Testis (tissue), 3 donors: ENCODE measurements around the gene TMEM80. TPM values are rescaled to one million over a fixed set of nuclear protein-coding genes. Genes with fewer than 3 reads are reported as not detected.
A peak's percentile ranks its signal among the peaks of the same experiment; 100 is the strongest.

ENCODE experiments used
- DNase-seq: peaks from one replicate; pipeline ENCODE4 v3.0.0-alpha.2; 2019
- H3K27ac ChIP-seq, 2 donors: fragments of 200-600 bp; sonication (generic); one replicate each; pipeline ENCODE4 v1.5.1; 2019
- H3K27me3 ChIP-seq: fragments of 200-600 bp; sonication (generic); one replicate; pipeline ENCODE4 v1.5.1; 2019
- H3K36me3 ChIP-seq: fragments of 200-600 bp; sonication (generic); one replicate; pipeline ENCODE4 v1.5.1; 2017; ENCODE audit warnings: low read depth; ENCODE audit errors: missing control alignments
- H3K4me1 ChIP-seq: fragments of 200-600 bp; sonication (generic); one replicate; pipeline ENCODE4 v1.5.1; 2019
- H3K4me3 ChIP-seq, 2 donors: fragments of 200-600 bp; sonication (generic); one replicate each; pipeline ENCODE4 v1.5.1; 2017 to 2019
- H3K9me3 ChIP-seq: fragments of 200-600 bp; sonication (generic); one replicate; pipeline ENCODE4 v1.5.1; 2017
- POLR2A ChIP-seq: fragments of 450-650 bp; IDR thresholded peaks from one replicate; pipeline ENCODE4 v1.6.1; 2017; ENCODE audit warnings: antibody characterized with exemption, mild to moderate bottlenecking, moderate library complexity
- WGBS, 2 donors: methylation state at CpG; one replicate each; pipeline ENCODE4 v1.1.5; 2018; 5-methylcytosine and 5-hydroxymethylcytosine counted together
- intact Hi-C: fragments of 100-400 bp; cut with DNase I; formaldehyde crosslinking; loops from one replicate; pipeline ENCODE4 v1.15.1; 2023; ENCODE audit warnings: low total_unique reads
- polyA plus RNA-seq: library from polyadenylated mRNA; stranded (reverse); fragments of 350-450 nt; fragmentation: Illumina TruSeq; extraction: RNeasy Lipid Tissue Mini Kit (QIAGEN cat#74804); gene quantifications from one replicate; pipeline ENCODE4 v1.2.3, GENCODE V29; 2014; ENCODE audit warnings: low read depth, low replicate concordance; ENCODE audit not compliant: insufficient read depth
- total RNA-seq, 2 donors: library from RNA; depleted of rRNA; stranded (reverse); fragments of >200 nt; gene quantifications; one replicate each; pipeline ENCODE4 v1.2.3, GENCODE V29; 2016
- TF ChIP-seq, protein P1 (sequence below), 3 experiments: fragments of 450-650 bp in 2 of 3; fragments of 200-600 bp in 1 of 3; sonication (generic) in 1 of 3; IDR thresholded peaks; one replicate each; pipeline ENCODE4 v1.5.1; 2016 to 2019; ENCODE audit warnings: antibody characterized with exemption in 3 of 3, mild to moderate bottlenecking in 2 of 3, moderate library complexity in 1 of 3

Gene TMEM80
- total and polyA plus RNA-seq, 3 donors from 2014 or later: 38.9 to 74.5 (median 72.8) TPM

GRCh38 chr11:696955-697491 lies 1.4 kb downstream of the TMEM80 start:
- Histone ChIP-seq H3K9me3 (no peaks in the 10 kb centered on the region), H3K4me1 (peaks cover 26% of the 10 kb centered on the region), H3K27ac (peak overlapping the region; percentile 99 to 100), H3K27me3 (no peaks in the 10 kb centered on the region), H3K36me3 (no peaks in the 10 kb centered on the region), H3K4me3 (no peak overlapping the region)
- WGBS, 2 donors: 55 to 57% methylated on average over 9 to 11 of the region's 11 CpGs
- DNase-seq: no peak
- TF ChIP-seq POLR2A: no peak
- TF ChIP-seq, protein P1, sequence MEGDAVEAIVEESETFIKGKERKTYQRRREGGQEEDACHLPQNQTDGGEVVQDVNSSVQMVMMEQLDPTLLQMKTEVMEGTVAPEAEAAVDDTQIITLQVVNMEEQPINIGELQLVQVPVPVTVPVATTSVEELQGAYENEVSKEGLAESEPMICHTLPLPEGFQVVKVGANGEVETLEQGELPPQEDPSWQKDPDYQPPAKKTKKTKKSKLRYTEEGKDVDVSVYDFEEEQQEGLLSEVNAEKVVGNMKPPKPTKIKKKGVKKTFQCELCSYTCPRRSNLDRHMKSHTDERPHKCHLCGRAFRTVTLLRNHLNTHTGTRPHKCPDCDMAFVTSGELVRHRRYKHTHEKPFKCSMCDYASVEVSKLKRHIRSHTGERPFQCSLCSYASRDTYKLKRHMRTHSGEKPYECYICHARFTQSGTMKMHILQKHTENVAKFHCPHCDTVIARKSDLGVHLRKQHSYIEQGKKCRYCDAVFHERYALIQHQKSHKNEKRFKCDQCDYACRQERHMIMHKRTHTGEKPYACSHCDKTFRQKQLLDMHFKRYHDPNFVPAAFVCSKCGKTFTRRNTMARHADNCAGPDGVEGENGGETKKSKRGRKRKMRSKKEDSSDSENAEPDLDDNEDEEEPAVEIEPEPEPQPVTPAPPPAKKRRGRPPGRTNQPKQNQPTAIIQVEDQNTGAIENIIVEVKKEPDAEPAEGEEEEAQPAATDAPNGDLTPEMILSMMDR (IDR thresholded peaks at IDR 0.05): no peak
- intact Hi-C loops: no loop called here

GRCh38 chr11:697811-698311 lies 2.2 kb downstream of the TMEM80 start:
- H3K36me3 ChIP-seq: no peaks in the 10 kb centered on the region
- intact Hi-C loops: no loop called here

GRCh38 chr11:698493-699115 lies 3.0 kb downstream of the TMEM80 start:
- Histone ChIP-seq H3K27me3 (no peaks in the 10 kb centered on the region), H3K4me3 (no peak overlapping the region), H3K4me1 (peaks cover 32% of the 10 kb centered on the region), H3K27ac (no peak overlapping the region), H3K9me3 (no peaks in the 10 kb centered on the region), H3K36me3 (no peaks in the 10 kb centered on the region)
- no peak for TF ChIP-seq POLR2A
- TF ChIP-seq, protein P1 (IDR thresholded peaks at IDR 0.05): no peak
- no peak for DNase-seq
- WGBS, 2 donors: 77 to 81% methylated on average over 15 to 17 of the region's 17 CpGs
- intact Hi-C loops: no loop called here

More at GRCh38 chr11:697811-698311, 2.2 kb downstream of the TMEM80 start:
- DNase-seq: no peak
- 81 to 84% methylated on average over 10 to 11 of the region's 11 CpGs for WGBS, 2 donors
- Histone ChIP-seq H3K27ac (peak overlapping the region in 1 of 2 donors; percentile 99), H3K9me3 (no peaks in the 10 kb centered on the region), H3K4me3 (no peak overlapping the region), H3K27me3 (no peaks in the 10 kb centered on the region), H3K4me1 (peaks cover 29% of the 10 kb centered on the region)
- TF ChIP-seq, protein P1 (IDR thresholded peaks at IDR 0.05): no peak
- TF ChIP-seq POLR2A: no peak

- no peaks in the 10 kb centered on the region for H3K36me3 ChIP-seq
- intact Hi-C loops: no loop called here
- H3K27ac ChIP-seq: no peak overlapping the region
- no peak for DNase-seq
- 94 to 95% methylated on average over 7 of the region's 7 CpGs for WGBS, 2 donors
- peaks cover 28% of the 10 kb centered on the region for H3K4me1 ChIP-seq
- H3K27me3 ChIP-seq: no peaks in the 10 kb centered on the region
- H3K4me3 ChIP-seq: no peak overlapping the region
- TF ChIP-seq, protein P1 (IDR thresholded peaks at IDR 0.05): no peak
- no peak for TF ChIP-seq POLR2A
- no peaks in the 10 kb centered on the region for H3K9me3 ChIP-seq
Observed at GRCh38 chr11:699116-699508, 3.5 kb downstream of the TMEM80 start.

DNA sequence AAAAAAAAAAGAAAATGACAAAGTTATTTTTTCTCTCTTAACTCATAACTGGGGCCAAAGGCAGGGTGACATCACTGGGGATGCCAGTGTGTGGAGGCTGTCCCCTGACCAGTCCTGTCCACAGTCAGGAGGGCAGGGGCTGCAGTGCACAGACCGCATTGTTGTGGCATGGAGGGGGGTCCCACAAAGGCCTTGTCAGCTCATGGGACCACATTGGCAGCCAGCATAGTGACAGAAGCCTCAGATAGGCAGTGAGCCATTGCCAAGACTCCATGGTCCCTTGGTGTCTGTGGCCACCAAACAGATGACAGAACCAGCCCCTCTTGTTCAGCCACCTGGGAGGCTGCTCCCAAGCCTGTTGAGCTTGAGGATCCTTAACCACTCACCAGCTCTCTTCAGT lies 4.1 kb downstream of the TMEM80 start:
- intact Hi-C loops: no loop called here
- H3K9me3 ChIP-seq: no peaks in the 10 kb centered on the region
- no peak for TF ChIP-seq POLR2A
- TF ChIP-seq, protein P1 (IDR thresholded peaks at IDR 0.05): no peak
- no peak overlapping the region for H3K4me3 ChIP-seq
- no peak overlapping the region for H3K27ac ChIP-seq
- peaks cover 26% of the 10 kb centered on the region for H3K4me1 ChIP-seq
- H3K27me3 ChIP-seq: no peaks in the 10 kb centered on the region
- no peak for DNase-seq
- 100% methylated on average over 1 of the region's 1 CpG for WGBS, 2 donors
- no peaks in the 10 kb centered on the region for H3K36me3 ChIP-seq
